ENCODE results near the gene FMN1. TPM values are rescaled to one million over a fixed set of nuclear protein-coding genes. Genes with fewer than 3 reads are reported as not detected.

Gene FMN1
- total RNA-seq, 4 donors from 2014 or later: 2.6 to 6.6 (median 4.2) TPM

DNA sequence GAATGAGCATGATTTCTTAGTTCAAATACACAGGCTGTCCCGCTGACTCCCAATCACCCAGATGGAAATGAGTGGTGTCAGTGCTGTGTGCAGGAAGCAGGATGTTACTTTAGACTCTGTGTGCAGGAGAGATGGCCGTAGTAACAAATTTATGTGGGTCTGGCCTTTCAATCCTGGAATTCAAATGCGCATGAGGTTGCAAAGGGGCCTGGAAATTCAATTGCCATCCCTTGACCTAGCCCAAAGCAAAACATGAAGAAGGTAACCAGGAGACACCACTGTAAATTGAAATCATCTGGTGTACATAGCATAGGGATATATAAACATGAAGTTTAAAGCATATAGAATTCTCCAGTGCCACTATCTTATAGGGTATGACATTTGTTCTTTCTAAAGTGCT is 443.5 kb downstream of the FMN1 start:
- TF ChIP-seq, protein P1, sequence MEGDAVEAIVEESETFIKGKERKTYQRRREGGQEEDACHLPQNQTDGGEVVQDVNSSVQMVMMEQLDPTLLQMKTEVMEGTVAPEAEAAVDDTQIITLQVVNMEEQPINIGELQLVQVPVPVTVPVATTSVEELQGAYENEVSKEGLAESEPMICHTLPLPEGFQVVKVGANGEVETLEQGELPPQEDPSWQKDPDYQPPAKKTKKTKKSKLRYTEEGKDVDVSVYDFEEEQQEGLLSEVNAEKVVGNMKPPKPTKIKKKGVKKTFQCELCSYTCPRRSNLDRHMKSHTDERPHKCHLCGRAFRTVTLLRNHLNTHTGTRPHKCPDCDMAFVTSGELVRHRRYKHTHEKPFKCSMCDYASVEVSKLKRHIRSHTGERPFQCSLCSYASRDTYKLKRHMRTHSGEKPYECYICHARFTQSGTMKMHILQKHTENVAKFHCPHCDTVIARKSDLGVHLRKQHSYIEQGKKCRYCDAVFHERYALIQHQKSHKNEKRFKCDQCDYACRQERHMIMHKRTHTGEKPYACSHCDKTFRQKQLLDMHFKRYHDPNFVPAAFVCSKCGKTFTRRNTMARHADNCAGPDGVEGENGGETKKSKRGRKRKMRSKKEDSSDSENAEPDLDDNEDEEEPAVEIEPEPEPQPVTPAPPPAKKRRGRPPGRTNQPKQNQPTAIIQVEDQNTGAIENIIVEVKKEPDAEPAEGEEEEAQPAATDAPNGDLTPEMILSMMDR (IDR thresholded peaks at IDR 0.05 in 4 of 5, conservative IDR thresholded peaks at IDR 0.05 in 1 of 5): no peak
- TF ChIP-seq POLR2A (IDR thresholded peaks at IDR 0.05): no peak
- H3K4me1 ChIP-seq: no peaks in the 10 kb centered on the region
- H3K9me3 ChIP-seq: no peaks in the 10 kb centered on the region
- intact Hi-C loops (cut with DNase I; ENCODE audit: low total_unique reads) (no loop called here), in situ Hi-C loops (cut with MboI; ENCODE audit: low sequenced_read_pairs in 4 of 4) (no loop called here)
- H3K4me3 ChIP-seq: no peak overlapping the region
- H3K36me3 ChIP-seq: no peaks in the 10 kb centered on the region
- DNase-seq (no peak), ATAC-seq (no peak)
- no peaks in the 10 kb centered on the region for H3K27me3 ChIP-seq
- no peak overlapping the region for H3K27ac ChIP-seq

DNA sequence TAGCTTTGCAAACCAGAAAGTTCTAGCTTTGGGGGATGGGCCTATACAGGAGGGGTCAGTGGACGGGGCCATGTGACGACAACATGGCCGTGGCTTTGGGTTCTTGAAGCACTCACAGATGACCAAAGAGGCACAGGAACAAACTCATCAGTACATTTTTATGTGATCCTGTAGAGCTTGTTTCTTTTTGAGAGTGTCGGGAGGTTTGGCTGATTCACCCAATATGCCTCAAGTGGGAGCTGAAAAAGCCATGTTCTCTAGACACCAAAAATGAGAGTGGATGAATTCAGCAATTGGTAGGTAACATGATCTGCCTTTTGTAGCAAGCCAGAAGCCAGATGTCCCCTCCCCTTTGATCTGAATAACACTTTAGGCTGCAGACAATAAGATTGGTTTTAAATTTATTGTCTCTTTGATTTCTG is 446.6 kb downstream of the FMN1 start:
- no peaks in the 10 kb centered on the region for H3K27me3 ChIP-seq
- no peaks in the 10 kb centered on the region for H3K36me3 ChIP-seq
- DNase-seq: no peak
- no peak for ATAC-seq
- H3K9me3 ChIP-seq: no peaks in the 10 kb centered on the region
- H3K4me3 ChIP-seq: no peak overlapping the region
- intact Hi-C loops (cut with DNase I; ENCODE audit: low total_unique reads) (no loop called here), in situ Hi-C loops (cut with MboI; ENCODE audit: low sequenced_read_pairs in 4 of 4) (no loop called here)
- no peak overlapping the region for H3K27ac ChIP-seq
- TF ChIP-seq, protein P1 (IDR thresholded peaks at IDR 0.05 in 4 of 5, conservative IDR thresholded peaks at IDR 0.05 in 1 of 5): no peak
- no peak for TF ChIP-seq POLR2A (IDR thresholded peaks at IDR 0.05)
- H3K4me1 ChIP-seq: no peaks in the 10 kb centered on the region

DNA sequence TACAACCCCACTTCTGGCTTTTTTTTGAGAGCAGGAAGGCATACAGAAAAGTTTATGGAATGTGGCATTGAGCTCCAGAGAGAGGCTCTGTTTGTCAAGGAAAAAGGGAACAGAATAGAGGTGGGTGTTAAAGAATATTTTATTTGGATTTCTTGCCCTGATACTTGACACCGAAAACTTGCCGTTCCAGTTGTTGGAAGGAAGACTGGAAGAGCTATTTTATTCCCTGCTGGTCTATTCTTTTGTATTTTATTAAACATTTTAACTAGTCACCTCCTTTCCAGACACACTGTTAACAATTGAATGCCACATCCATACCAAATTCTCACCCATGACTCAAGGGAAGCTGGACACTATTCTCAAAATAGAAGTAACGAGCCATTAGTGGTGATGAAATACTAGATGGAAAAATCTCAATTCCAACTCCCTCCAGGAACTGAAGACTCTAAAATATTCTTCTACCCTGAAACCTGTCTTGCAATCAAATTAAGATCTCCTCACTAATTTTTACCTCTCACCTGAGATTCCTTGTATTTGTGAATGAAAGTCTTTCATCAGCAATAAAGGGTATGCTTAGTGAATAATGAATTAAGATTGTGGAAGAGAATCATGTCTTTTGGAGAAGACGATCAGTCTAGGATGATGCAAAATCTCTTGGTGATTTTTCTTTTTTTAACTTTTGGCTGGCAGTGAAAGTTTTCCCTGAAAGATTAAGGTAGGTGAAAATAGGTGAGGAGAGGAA is 448.2 kb downstream of the FMN1 start:
- intact Hi-C loops (cut with DNase I; ENCODE audit: low total_unique reads): no loop called here
- DNase-seq: no peak
- H3K9me3 ChIP-seq: no peaks in the 10 kb centered on the region
- no peak for ATAC-seq
- H3K27me3 ChIP-seq: no peaks in the 10 kb centered on the region
- in situ Hi-C loops (cut with MboI; ENCODE audit: low sequenced_read_pairs in 4 of 4): no loop called here
- H3K27ac ChIP-seq: no peak overlapping the region
- H3K4me1 ChIP-seq: no peaks in the 10 kb centered on the region
- TF ChIP-seq POLR2A (IDR thresholded peaks at IDR 0.05): no peak
- TF ChIP-seq, protein P1 (IDR thresholded peaks at IDR 0.05 in 4 of 5, conservative IDR thresholded peaks at IDR 0.05 in 1 of 5): no peak
- H3K4me3 ChIP-seq: no peak overlapping the region
- no peaks in the 10 kb centered on the region for H3K36me3 ChIP-seq

DNA sequence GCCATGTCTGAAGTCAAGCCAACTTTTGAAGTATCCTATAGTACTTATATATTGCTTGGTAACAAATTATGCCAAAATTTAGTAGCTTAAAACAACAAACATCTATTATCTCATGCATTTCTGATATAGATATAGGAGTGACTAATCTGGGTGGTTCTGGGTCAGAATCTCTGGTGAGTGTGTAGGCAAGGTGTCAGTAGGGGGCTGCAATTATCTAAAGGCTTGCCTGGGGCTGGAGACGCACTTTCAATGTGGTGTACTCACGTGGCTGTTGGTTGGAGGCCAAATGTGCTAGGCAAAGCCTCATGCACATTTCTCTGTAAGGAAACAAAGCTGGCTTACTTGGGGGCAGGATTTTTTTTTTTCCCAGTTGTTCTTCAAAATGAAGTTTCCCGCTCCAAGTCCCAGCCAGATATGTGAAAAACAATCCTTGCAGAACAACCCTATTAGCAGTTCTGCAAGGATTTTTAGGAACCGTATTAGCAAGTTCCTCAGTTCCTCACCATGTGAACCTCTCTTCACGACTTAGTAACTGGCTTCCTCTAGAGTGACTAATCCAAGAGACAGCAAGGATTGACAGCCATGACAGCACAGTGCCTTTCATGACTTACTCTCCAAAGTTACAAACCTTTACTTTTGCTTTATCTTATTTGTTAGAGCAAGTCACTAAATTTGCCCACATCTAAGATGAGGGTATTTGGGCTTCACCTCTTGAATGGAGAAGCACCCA is 450.9 kb downstream of the FMN1 start:
- Histone ChIP-seq H3K9me3 (no peaks in the 10 kb centered on the region), H3K27ac (no peak overlapping the region), H3K4me3 (no peak overlapping the region), H3K27me3 (no peaks in the 10 kb centered on the region), H3K4me1 (no peaks in the 10 kb centered on the region), H3K36me3 (no peaks in the 10 kb centered on the region)
- intact Hi-C loops (cut with DNase I; ENCODE audit: low total_unique reads): no loop called here
- in situ Hi-C loops (cut with MboI; ENCODE audit: low sequenced_read_pairs in 4 of 4): no loop called here
- DNase-seq (no peak), ATAC-seq (no peak)
- no peak for TF ChIP-seq POLR2A (IDR thresholded peaks at IDR 0.05)
- TF ChIP-seq, protein P1 (IDR thresholded peaks at IDR 0.05 in 4 of 5, conservative IDR thresholded peaks at IDR 0.05 in 1 of 5): no peak

Measured in gastrocnemius medialis (tissue), 4 donors.